SIG-M5 treated with dmso at 0.1 percent for 504 hours (cell line): ENCODE measurements around the gene SHMT1.
"Not testable (repeated sequence)": the region's sequence is repeated elsewhere in the genome, so short reads cannot be mapped to it uniquely, and the experiment has no call there.

Source experiments
- DNase-seq: peaks from one replicate; lab custom pipeline; 2025; ENCODE audit not compliant: unreplicated experiment; lab: John Stamatoyannopoulos, UW

SHMT1 gene

GRCh38 chr17:18378614-18379013 lies 15.3 kb upstream of the SHMT1 start:
- DNase-seq: not testable (repeated sequence)

GRCh38 chr17:18378205-18378505 lies 14.8 kb upstream of the SHMT1 start:
- DNase-seq: no peak

- peak; percentile 73 for DNase-seq
These were observed 14.3 kb upstream of the SHMT1 start, which contains the start of gene EVPLL for GRCh38 chr17:18377437-18378204. Gene EVPLL, plus strand, starts transcription at chr17:18377778. Its CDS starts 3,160 bp downstream, at chr17:18380938.

- no peak for DNase-seq
These were observed 10.9 kb upstream of the SHMT1 start for GRCh38 chr17:18374216-18374615.

- DNase-seq: not testable (repeated sequence)
These were observed 9.8 kb upstream of the SHMT1 start for GRCh38 chr17:18373181-18373580.

GRCh38 chr17:18371455-18371854 lies 8.1 kb upstream of the SHMT1 start:
- DNase-seq: no peak

- no peak for DNase-seq
These were observed 7.4 kb upstream of the SHMT1 start for GRCh38 chr17:18370761-18371160.

GRCh38 chr17:18368946-18369345 lies 5.6 kb upstream of the SHMT1 start:
- DNase-seq: no peak

- no peak for DNase-seq
These were observed 816 bp upstream of the SHMT1 start for GRCh38 chr17:18364166-18364565.

GRCh38 chr17:18362698-18363100 lies 651 bp downstream of the SHMT1 start:
- DNase-seq: peak; percentile 7

- no peak for DNase-seq
These were observed 1.3 kb downstream of the SHMT1 start for GRCh38 chr17:18361837-18362697.

GRCh38 chr17:18360518-18360917 lies 2.8 kb downstream of the SHMT1 start:
- DNase-seq: no peak

GRCh38 chr17:18356624-18357023 lies 6.7 kb downstream of the SHMT1 start:
- peak; percentile 41 for DNase-seq

- DNase-seq: no peak
These were observed 9.8 kb downstream of the SHMT1 start for GRCh38 chr17:18353541-18353940.

- no peak for DNase-seq
These were observed 19.3 kb downstream of the SHMT1 start for GRCh38 chr17:18344021-18344420.

- DNase-seq: no peak
These were observed 23.4 kb downstream of the SHMT1 start for GRCh38 chr17:18339933-18340332.

- DNase-seq: not testable (repeated sequence)
These were observed 25.2 kb downstream of the SHMT1 start for GRCh38 chr17:18338158-18338557.

GRCh38 chr17:18332909-18333489 lies 30.4 kb downstream of the SHMT1 start:
- DNase-seq: no peak

GRCh38 chr17:18331879-18332278 lies 31.5 kb downstream of the SHMT1 start:
- no peak for DNase-seq

- no peak for DNase-seq
These were observed 34.6 kb downstream of the SHMT1 start for GRCh38 chr17:18328643-18329204.

- no peak for DNase-seq
These were observed 35.8 kb downstream of the SHMT1 start for GRCh38 chr17:18327556-18327955.

GRCh38 chr17:18327093-18327492 lies 36.3 kb downstream of the SHMT1 start:
- DNase-seq: no peak
